Endothelial cell of umbilical vein (primary cell): ENCODE data around the gene SOX13. TPM values are rescaled to one million over a fixed set of nuclear protein-coding genes. Genes with fewer than 3 reads are reported as not detected.

Experiments used
- BruUV-seq: library from RNA; stranded (reverse); fragments of 400-500 nt; replicated peaks from 2 replicates; lab custom pipeline; 2021; lab: Mats Ljungman, UMichigan
- CTCF ChIA-PET: fragments of 300-600, 350-600 bp; sonication (Branson Sonifier 250); formaldehyde crosslinking; loops from one replicate; lab custom pipeline; 2021; ENCODE audit warnings: antibody characterized with exemption, inconsistent platforms; lab: Charles Lee
- POLR2A ChIA-PET: fragments of 300-600, 350-600 bp; sonication (Branson Sonifier 250); formaldehyde crosslinking; loops from one replicate; lab custom pipeline; 2021; ENCODE audit warnings: antibody characterized with exemption, inconsistent platforms; lab: Charles Lee
- DNase-seq: peaks from one replicate; pipeline ENCODE4 v3.0.0-alpha.2; 2011; ENCODE audit warnings: low read depth, low spot score
- FAIRE-seq: peaks from 2 replicates; lab custom pipeline; 2011; peaks lifted over from hg19 to GRCh38; lab: Jason Lieb, UNC
- H2AFZ ChIP-seq: 2 replicates; pipeline ENCODE4 v1.6.0; 2012; ENCODE audit warnings: low read depth, low read length, control low read depth, inconsistent platforms
- H3K27ac ChIP-seq: 2 replicates; pipeline ENCODE4 v1.5.1; 2011; ENCODE audit warnings: low read depth, mild to moderate bottlenecking, control low read depth, low read length, moderate library complexity; ENCODE audit not compliant: insufficient read depth
- H3K27me3 ChIP-seq, 2 experiments: 2 replicates each; pipeline versions ENCODE4 v1.6.0 to v1.6.1; 2011; ENCODE audit warnings: low read length in 2 of 2, mixed read lengths in 1 of 2; ENCODE audit not compliant: control insufficient read depth in 2 of 2, insufficient read depth in 2 of 2
- H3K36me3 ChIP-seq, 2 experiments: 2 replicates in 1 of 2; 3 replicates in 1 of 2; pipeline ENCODE4 v1.5.1; 2011; ENCODE audit warnings: low read length in 2 of 2, mild to moderate bottlenecking in 1 of 2, moderate library complexity in 1 of 2; ENCODE audit not compliant: control insufficient read depth in 2 of 2, insufficient read depth in 2 of 2; ENCODE audit errors: extremely low read depth in 1 of 2
- H3K4me1 ChIP-seq: 3 replicates; pipeline ENCODE4 v1.5.1; 2011; ENCODE audit warnings: mild to moderate bottlenecking, low read length; ENCODE audit not compliant: control insufficient read depth, insufficient read depth; ENCODE audit errors: extremely low read depth
- H3K4me2 ChIP-seq: 2 replicates; pipeline ENCODE4 v1.6.1; 2011; ENCODE audit warnings: low read length, control low read depth, mixed read lengths; ENCODE audit not compliant: insufficient read depth
- H3K4me3 ChIP-seq, 3 experiments: fragments of 200-600 bp in 1 of 3; sonication (generic), shearing (Covaris generic) in 1 of 3; replicated peaks in 1 of 3; 2 replicates each; pipeline ENCODE4 v1.5.1; 2011 to 2016; ENCODE audit warnings: control low read depth in 3 of 3, low read length in 3 of 3, mild to moderate bottlenecking in 2 of 3, inconsistent platforms in 1 of 3, low read depth in 1 of 3, moderate library complexity in 1 of 3; ENCODE audit not compliant: insufficient read depth in 1 of 3
- H3K79me2 ChIP-seq: 2 replicates; pipeline ENCODE4 v1.6.0; 2012; ENCODE audit warnings: low read length, inconsistent platforms; ENCODE audit not compliant: control insufficient read depth, insufficient read depth
- H3K9ac ChIP-seq: replicated peaks from 2 replicates; pipeline ENCODE3; 2011; ENCODE audit warnings: low read length, control low read depth; ENCODE audit not compliant: insufficient read depth; ENCODE audit errors: extremely low read depth
- H3K9me1 ChIP-seq: replicated peaks from 3 replicates; pipeline ENCODE4 v1.6.0; 2011; ENCODE audit warnings: mild to moderate bottlenecking, low read length; ENCODE audit not compliant: control insufficient read depth, insufficient read depth; ENCODE audit errors: extremely low read depth
- H3K9me3 ChIP-seq: replicated peaks from 2 replicates; pipeline ENCODE4 v1.5.1; 2012; ENCODE audit warnings: low read length, inconsistent platforms; ENCODE audit not compliant: control insufficient read depth, insufficient read depth
- H4K20me1 ChIP-seq: replicated peaks from 2 replicates; pipeline ENCODE3; 2011; ENCODE audit warnings: mild to moderate bottlenecking, low read length; ENCODE audit not compliant: control insufficient read depth, insufficient read depth; ENCODE audit errors: extremely low read depth
- CTCF ChIP-seq, 2 donors: IDR thresholded peaks; 1 replicate in 1 of 2; 2 replicates in 1 of 2; pipeline ENCODE4 v1.5.1; 2011; ENCODE audit warnings: low read length in 2 of 2, mild to moderate bottlenecking in 2 of 2, moderate library complexity in 2 of 2, control low read depth in 1 of 2, inconsistent platforms in 1 of 2, low read depth in 1 of 2; ENCODE audit not compliant: insufficient read depth in 1 of 2; ENCODE audit errors: extremely low read depth in 1 of 2
- FOS ChIP-seq: IDR thresholded peaks from 2 replicates; pipeline ENCODE4 v1.6.1; 2011; ENCODE audit warnings: mild to moderate bottlenecking, low read length, moderate library complexity, borderline replicate concordance; ENCODE audit not compliant: insufficient read depth
- dilution Hi-C: fragments of 300-500 bp; cut with MboI; formaldehyde crosslinking; loops from one replicate; pipeline ENCODE4 v1.15.0; 2019; ENCODE audit warnings: low sequenced_read_pairs; ENCODE audit not compliant: extremely low pct_ligation_motif_present
- intact Hi-C: fragments of 100-400 bp; cut with micrococcal nuclease; formaldehyde crosslinking; loops from one replicate; pipeline ENCODE4 v1.10.0; 2022
- polyA plus RNA-seq, 4 experiments: library from polyadenylated mRNA; depleted of rRNA in 3 of 4; stranded (reverse) in 3 of 4; unstranded in 1 of 4; fragments of >200 nt; gene quantifications; 2 replicates each; pipeline versions ENCODE4 v1.2.1 to v1.2.3, GENCODE V29; 2011 to 2012; ENCODE audit warnings: missing spikeins in 1 of 4
- total RNA-seq: library from RNA; stranded (reverse); gene quantifications from 2 replicates; pipeline ENCODE4 v1.2.3, GENCODE V29; 2021

The SOX13 gene
- total and polyA plus RNA-seq, 2 donors (not counting 3 experiments of a cell fraction or from before 2014, with no cell fraction given): 40.8 to 57.7 TPM

GRCh38 chr1:204128964-204129896, 56.3 kb downstream of the SOX13 start:
- Histone ChIP-seq H4K20me1 (no peaks in the 10 kb centered on the region), H3K36me3 (peaks cover 0 to 18% of the 10 kb centered on the region in 2 experiments), H3K27me3 (no peaks in the 10 kb centered on the region), H3K9ac (no peak overlapping the region), H2AFZ (no peak overlapping the region), H3K4me3 (no peak overlapping the region), H3K4me1 (peaks cover 26% of the 10 kb centered on the region), H3K79me2 (no peaks in the 10 kb centered on the region), H3K4me2 (no peak overlapping the region), H3K9me3 (no peaks in the 10 kb centered on the region), H3K27ac (no peak overlapping the region), H3K9me1 (no peaks in the 10 kb centered on the region)
- TF ChIP-seq FOS: no peak
- TF ChIP-seq CTCF (IDR thresholded peaks at IDR 0.05; ENCODE audit: extremely low read depth in 1 of 2, insufficient read depth in 1 of 2, low read depth in 1 of 2, low read length in 2 of 2): peak; percentile 81 to 93
- FAIRE-seq (peak; percentile 81), DNase-seq (peak; percentile 66)
- intact Hi-C loops (loop anchor here (1.0 to 10.0 kb wide), 4 partner anchors 134 to 502 kb away; partner anchors contain the start of gene ATP2B4), dilution Hi-C loops (loop anchor here (25.0 kb wide), 1 partner anchor 267 kb away; the partner anchor contains the start of gene SNRPE)
- ChIA-PET POLR2A (interaction anchor here (0.7 to 1.5 kb wide), 3 partner anchors 35 to 258 kb away, joined by 4 to 6 read pairs (median 5); no protein-coding TSS in a partner anchor), CTCF (interaction anchor here (0.6 to 19.0 kb wide), 49 partner anchors 9 to 374 kb away, joined by 3 to 903 read pairs (median 5); partner anchors contain the start of genes ETNK2, SNRPE and SOX13)
- BruUV-seq: no TSS peak
